ENCODE data around the gene MACROD1.
A peak's percentile ranks its signal among the peaks of the same experiment; 100 is the strongest.

Gene MACROD1

GRCh38 chr11:64110465-64111375, 55.2 kb downstream of the MACROD1 start:
- H3K9me3 Mint-ChIP-seq, result no peaks in the 10 kb centered on the region
- H3K4me3 Mint-ChIP-seq, result no peak overlapping the region
- peak overlapping the region; percentile 84 for H3K27ac Mint-ChIP-seq
- no peak for TF ChIP-seq CTCF (IDR thresholded peaks at IDR 0.05)
- H3K36me3 Mint-ChIP-seq (ENCODE audit: low read depth), result no peaks in the 10 kb centered on the region
- H3K27me3 Mint-ChIP-seq (ENCODE audit: low read depth, poor library complexity), result peaks cover 15% of the 10 kb centered on the region
- DNase-seq, result peak; percentile 67
- peaks cover 49% of the 10 kb centered on the region for H3K4me1 Mint-ChIP-seq

GRCh38 chr11:64109332-64109731, 56.6 kb downstream of the MACROD1 start:
- Mint-ChIP-seq H3K4me1 (peaks cover 45% of the 10 kb centered on the region), H3K27me3 (ENCODE audit: low read depth, poor library complexity) (peaks cover 14% of the 10 kb centered on the region), H3K4me3 (no peak overlapping the region), H3K9me3 (no peaks in the 10 kb centered on the region), H3K36me3 (ENCODE audit: low read depth) (no peaks in the 10 kb centered on the region), H3K27ac (no peak overlapping the region)
- no peak for TF ChIP-seq CTCF (IDR thresholded peaks at IDR 0.05)
- DNase-seq, result no peak

DNA sequence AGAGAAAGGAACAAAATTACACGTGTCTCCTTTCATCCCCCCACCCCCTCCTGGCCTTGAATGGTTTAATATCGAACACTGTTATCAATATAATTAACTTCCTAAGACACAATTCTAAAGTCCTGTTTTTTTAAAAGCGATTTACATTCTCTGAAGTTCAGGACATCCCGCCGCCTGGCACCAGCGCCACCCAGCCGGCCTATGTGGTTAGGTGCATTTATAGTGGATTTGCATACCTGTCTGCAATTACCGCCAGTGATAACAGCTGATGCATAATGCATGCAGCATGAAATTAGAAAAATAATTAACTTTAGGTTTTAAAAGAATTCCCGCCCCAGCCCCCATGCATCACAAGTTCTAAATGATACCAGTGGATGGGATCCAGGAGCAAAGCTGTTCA, 58.6 kb downstream of the MACROD1 start:
- H3K27ac Mint-ChIP-seq, result no peak overlapping the region
- H3K4me3 Mint-ChIP-seq, result no peak overlapping the region
- DNase-seq, result no peak
- no peaks in the 10 kb centered on the region for H3K36me3 Mint-ChIP-seq (ENCODE audit: low read depth)
- H3K9me3 Mint-ChIP-seq, result no peaks in the 10 kb centered on the region
- peaks cover 14% of the 10 kb centered on the region for H3K27me3 Mint-ChIP-seq (ENCODE audit: low read depth, poor library complexity)
- peaks cover 58% of the 10 kb centered on the region for H3K4me1 Mint-ChIP-seq
- no peak for TF ChIP-seq CTCF (IDR thresholded peaks at IDR 0.05)

GRCh38 chr11:64104632-64105031, 61.3 kb downstream of the MACROD1 start:
- Mint-ChIP-seq H3K27me3 (ENCODE audit: low read depth, poor library complexity) (peaks cover 29% of the 10 kb centered on the region), H3K9me3 (no peaks in the 10 kb centered on the region), H3K4me1 (peaks cover 52% of the 10 kb centered on the region), H3K36me3 (ENCODE audit: low read depth) (no peaks in the 10 kb centered on the region), H3K4me3 (no peak overlapping the region), H3K27ac (no peak overlapping the region)
- no peak for DNase-seq
- no peak for TF ChIP-seq CTCF (IDR thresholded peaks at IDR 0.05)

DNA sequence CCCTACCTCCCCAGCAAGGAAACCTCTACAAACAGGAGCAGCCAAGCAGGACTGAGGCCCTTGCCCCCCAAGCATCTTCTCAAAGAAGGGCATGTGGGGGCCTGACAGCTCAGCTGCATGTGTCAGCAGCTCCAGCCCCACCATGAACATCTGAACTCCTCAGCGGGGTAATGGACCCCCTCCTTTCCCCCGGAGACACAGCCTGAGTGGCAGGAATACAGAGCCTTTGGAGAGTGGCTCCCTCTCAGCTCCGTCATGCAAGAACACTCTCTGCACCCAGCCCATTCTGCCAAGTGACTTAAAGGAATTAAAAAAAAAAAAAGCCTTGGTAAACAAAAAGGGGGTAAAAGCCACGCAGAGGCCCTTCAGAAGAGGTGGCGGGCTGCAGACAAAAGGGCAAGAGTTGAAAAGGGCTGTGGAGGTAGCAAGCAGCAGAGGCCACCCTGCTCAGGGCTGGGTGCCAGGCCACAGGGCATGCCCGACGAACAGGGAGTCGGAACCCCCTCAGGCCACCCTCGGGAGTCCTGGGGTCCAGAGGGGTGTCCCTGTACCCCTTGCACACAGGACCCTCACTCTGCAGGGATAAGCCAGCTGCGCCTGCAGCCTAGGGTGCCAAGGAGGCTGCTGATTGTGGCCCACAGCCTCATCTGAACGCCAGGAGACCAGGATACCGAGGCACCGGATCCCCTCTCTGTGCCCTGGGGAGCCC, 62.5 kb downstream of the MACROD1 start:
- no peak for DNase-seq
- Mint-ChIP-seq H3K27me3 (ENCODE audit: low read depth, poor library complexity) (peaks cover 35% of the 10 kb centered on the region), H3K36me3 (ENCODE audit: low read depth) (no peaks in the 10 kb centered on the region), H3K27ac (peak overlapping the region; percentile 59), H3K9me3 (no peaks in the 10 kb centered on the region), H3K4me1 (peaks cover 48% of the 10 kb centered on the region), H3K4me3 (no peak overlapping the region)
- no peak for TF ChIP-seq CTCF (IDR thresholded peaks at IDR 0.05)

All from nephron progenitor cell (in vitro differentiated cells).